IMR-90 (cell line): Measurements from ENCODE around the gene G3BP1. TPM values are rescaled to one million over a fixed set of nuclear protein-coding genes. Genes with fewer than 3 reads are reported as not detected.

Experiments
- ATAC-seq: fragments of 200-7000 bp; cut with Tn5 transposase; 2 replicates; pipeline ENCODE4 v1.9.1; 2020; ENCODE audit warnings: low read depth, mild to moderate bottlenecking, moderate library complexity
- BruUV-seq: library from RNA; stranded (reverse); fragments of 400-500 nt; replicated peaks from 2 replicates; lab custom pipeline; 2021; lab: Mats Ljungman, UMichigan
- CTCF ChIA-PET: fragments of 300-600 bp; formaldehyde crosslinking; extraction: SDS; loops from one replicate; lab custom pipeline; 2021; ENCODE audit warnings: antibody characterized with exemption; lab: Yijun Ruan, JAX
- POLR2A ChIA-PET: fragments of 300-600 bp; sonication (Branson Sonifier 250); formaldehyde crosslinking; loops from one replicate; lab custom pipeline; 2022; ENCODE audit warnings: antibody characterized with exemption; ENCODE audit not compliant: unreplicated experiment; lab: Charles Lee
- DNase-seq: peaks from one replicate; pipeline ENCODE4 v3.0.0; 2013
- H2AFZ ChIP-seq: replicated peaks from 2 replicates; pipeline ENCODE3; 2013; ENCODE audit warnings: low read length, mild to moderate bottlenecking; ENCODE audit not compliant: poor library complexity
- H2AK5ac ChIP-seq: 2 replicates; pipeline ENCODE4 v1.6.1; 2013; ENCODE audit warnings: low read depth, low read length, inconsistent platforms
- H2AK9ac ChIP-seq: replicated peaks from 2 replicates; pipeline ENCODE3; 2013; ENCODE audit warnings: mild to moderate bottlenecking, low read depth, low read length, moderate library complexity; ENCODE audit not compliant: poor library complexity
- H2BK120ac ChIP-seq: 2 replicates; pipeline ENCODE4 v1.6.1; 2013; ENCODE audit warnings: low read depth, low read length, inconsistent platforms
- H2BK15ac ChIP-seq: 3 replicates; pipeline ENCODE4 v1.6.1; 2013; ENCODE audit warnings: low read depth, low read length, inconsistent platforms
- H2BK20ac ChIP-seq: 2 replicates; pipeline ENCODE4 v1.6.1; 2013; ENCODE audit warnings: low read depth, mild to moderate bottlenecking, inconsistent platforms, low read length, moderate library complexity
- H2BK5ac ChIP-seq: 2 replicates; pipeline ENCODE4 v1.6.1; 2013; ENCODE audit warnings: mild to moderate bottlenecking, low read depth, low read length, inconsistent platforms; ENCODE audit not compliant: poor library complexity, severe bottlenecking
- H3K14ac ChIP-seq: replicated peaks from 2 replicates; pipeline ENCODE4 v1.6.1; 2013; ENCODE audit warnings: low read depth, low read length, inconsistent platforms
- H3K18ac ChIP-seq: 2 replicates; pipeline ENCODE4 v1.6.1; 2013; ENCODE audit warnings: low read depth, low read length, control low read depth
- H3K23ac ChIP-seq: 2 replicates; pipeline ENCODE4 v1.6.1; 2013; ENCODE audit warnings: low read depth, low read length, inconsistent platforms
- H3K27ac ChIP-seq: 2 replicates; pipeline ENCODE4 v1.5.1; 2013; ENCODE audit warnings: mild to moderate bottlenecking, control low read depth, low read length; ENCODE audit not compliant: insufficient read depth
- H3K27me3 ChIP-seq: 2 replicates; pipeline ENCODE4 v1.6.1; 2013; ENCODE audit warnings: low read length; ENCODE audit not compliant: control insufficient read depth, insufficient read depth
- H3K36me3 ChIP-seq: 2 replicates; pipeline ENCODE4 v1.6.1; 2013; ENCODE audit warnings: low read length, mixed read lengths; ENCODE audit not compliant: control insufficient read depth, insufficient read depth
- H3K4ac ChIP-seq: 2 replicates; pipeline ENCODE4 v1.6.1; 2013; ENCODE audit warnings: low read depth, low read length, inconsistent platforms
- H3K4me1 ChIP-seq: 2 replicates; pipeline ENCODE4 v1.6.1; 2013; ENCODE audit warnings: low read length, mixed read lengths; ENCODE audit not compliant: control insufficient read depth, insufficient read depth
- H3K4me2 ChIP-seq: 2 replicates; pipeline ENCODE4 v1.6.1; 2013; ENCODE audit warnings: low read depth, mild to moderate bottlenecking, control low read depth, low read length, moderate library complexity
- H3K4me3 ChIP-seq: 2 replicates; pipeline ENCODE4 v1.5.1; 2013; ENCODE audit warnings: low read depth, mild to moderate bottlenecking, control low read depth, low read length, moderate library complexity; ENCODE audit not compliant: insufficient read depth
- H3K56ac ChIP-seq: 2 replicates; pipeline ENCODE4 v1.6.1; 2013; ENCODE audit warnings: low read length, inconsistent platforms; ENCODE audit not compliant: insufficient read depth; ENCODE audit errors: extremely low read depth
- H3K79me1 ChIP-seq, 2 experiments: 2 replicates each; pipeline ENCODE4 v1.6.1; 2013; ENCODE audit warnings: low read length in 2 of 2, inconsistent platforms in 1 of 2, low read depth in 1 of 2
- H3K9ac ChIP-seq: 2 replicates; pipeline ENCODE4 v1.6.1; 2013; ENCODE audit warnings: low read depth, low read length, control low read depth
- H3K9me1 ChIP-seq: 2 replicates; pipeline ENCODE4 v1.6.1; 2013; ENCODE audit warnings: low read length, inconsistent platforms; ENCODE audit not compliant: insufficient read depth
- H3K9me3 ChIP-seq: 2 replicates; pipeline ENCODE4 v1.6.1; 2013; ENCODE audit warnings: low read length; ENCODE audit not compliant: control insufficient read depth, insufficient read depth
- H4K20me1 ChIP-seq: 2 replicates; pipeline ENCODE4 v1.6.1; 2013; ENCODE audit warnings: low read length, inconsistent platforms; ENCODE audit not compliant: insufficient read depth
- H4K5ac ChIP-seq: 2 replicates; pipeline ENCODE4 v1.6.1; 2013; ENCODE audit warnings: mild to moderate bottlenecking, low read depth, low read length, control low read depth
- H4K8ac ChIP-seq, 2 experiments: 2 replicates each; pipeline ENCODE4 v1.6.1; 2013; ENCODE audit warnings: low read depth in 2 of 2, low read length in 2 of 2, control low read depth in 1 of 2, inconsistent platforms in 1 of 2
- H4K91ac ChIP-seq: 2 replicates; pipeline ENCODE4 v1.6.1; 2013; ENCODE audit warnings: low read depth, low read length, inconsistent platforms; ENCODE audit not compliant: insufficient read depth
- BHLHE40 ChIP-seq: fragments of 150-350 bp; IDR thresholded peaks from 2 replicates; pipeline ENCODE4 v1.6.1; 2016; ENCODE audit warnings: mild to moderate bottlenecking, low read depth, low read length
- CEBPB ChIP-seq: IDR thresholded peaks from 2 replicates; pipeline ENCODE4 v1.6.1; 2012; ENCODE audit warnings: low read depth, low read length, improper control_type of control experiment
- CHD1 ChIP-seq: IDR thresholded peaks from 2 replicates; pipeline ENCODE4 v1.6.1; 2012; ENCODE audit warnings: low read depth, low read length, improper control_type of control experiment
- ELK1 ChIP-seq: fragments of 150-350 bp; IDR thresholded peaks from 2 replicates; pipeline ENCODE4 v1.6.1; 2016; ENCODE audit warnings: low read depth, mild to moderate bottlenecking, low read length, moderate library complexity, borderline replicate concordance
- FOS ChIP-seq: fragments of 150-350 bp; IDR thresholded peaks from 2 replicates; pipeline ENCODE4 v1.6.1; 2016; ENCODE audit warnings: low read depth, low read length
- MAFK ChIP-seq: IDR thresholded peaks from 2 replicates; pipeline ENCODE4 v1.6.1; 2012; ENCODE audit warnings: low read depth, low read length, improper control_type of control experiment
- MXI1 ChIP-seq: IDR thresholded peaks from 2 replicates; pipeline ENCODE4 v1.6.1; 2012; ENCODE audit warnings: low read depth, mild to moderate bottlenecking, low read length, moderate library complexity, borderline replicate concordance
- NFE2L2 ChIP-seq: fragments of 150-350 bp; IDR thresholded peaks from 2 replicates; pipeline ENCODE4 v1.6.1; 2016; ENCODE audit warnings: low read depth, mild to moderate bottlenecking, low read length
- POLR2A ChIP-seq: IDR thresholded peaks from 2 replicates; pipeline ENCODE4 v1.6.1; 2012; ENCODE audit warnings: mild to moderate bottlenecking, low read depth, low read length
- SMC3 ChIP-seq: fragments of 150-350 bp; IDR thresholded peaks from 2 replicates; pipeline ENCODE4 v1.6.1; 2016; ENCODE audit warnings: low read depth, mild to moderate bottlenecking, antibody characterized with exemption, low read length, moderate library complexity
- USF2 ChIP-seq: fragments of 150-350 bp; IDR thresholded peaks from 2 replicates; pipeline ENCODE4 v1.6.1; 2017; ENCODE audit warnings: mild to moderate bottlenecking, antibody characterized with exemption, low read length, low read depth
- WGBS, 2 experiments: methylation state at CpG; one replicate each; pipeline versions ENCODE4 v1.1.5 to v1.1.7; 2013; ENCODE audit warnings: missing lambda C conversion rate in 2 of 2; ENCODE audit not compliant: insufficient read length in 1 of 2; ENCODE audit errors: extremely low coverage in 2 of 2; 5-methylcytosine and 5-hydroxymethylcytosine counted together
- dilution Hi-C: fragments of 300-500 bp; cut with HindIII; formaldehyde crosslinking; loops from one replicate; pipeline ENCODE4 v1.14.3; 2018; ENCODE audit warnings: low sequenced_read_pairs; ENCODE audit not compliant: unreplicated experiment
- in situ Hi-C: fragments of 300-500 bp; cut with MboI; formaldehyde crosslinking; loops from 3 replicates; pipeline ENCODE4 v1.14.3; 2019; ENCODE audit warnings: low sequenced_read_pairs, inconsistent platforms, mixed read lengths
- intact Hi-C: fragments of 100-400 bp; cut with micrococcal nuclease; formaldehyde crosslinking; loops from 2 replicates; pipeline ENCODE4 v1.10.0; 2022
- polyA plus RNA-seq, 3 experiments: library from polyadenylated mRNA; depleted of rRNA; stranded (reverse); fragments of >200 nt; gene quantifications; 2 replicates each; pipeline ENCODE4 v1.2.3, GENCODE V29; 2012; ENCODE audit warnings: low replicate concordance in 1 of 3
- total RNA-seq: library from RNA; depleted of rRNA; stranded (reverse); fragments of >200 nt; gene quantifications from 2 replicates; pipeline ENCODE4 v1.2.3, GENCODE V29; 2012

The G3BP1 gene
- total and polyA plus RNA-seq, 2 of the 4 experiments (the other 2 are of a cell fraction), result 40.2 to 482 TPM

GRCh38 chr5:151820271-151820670 lies 48.5 kb downstream of the G3BP1 start:
- Histone ChIP-seq H3K27me3 (no peaks in the 10 kb centered on the region), H3K4me1 (no peaks in the 10 kb centered on the region), H4K5ac (no peak overlapping the region), H3K4ac (no peak overlapping the region), H3K9me1 (no peaks in the 10 kb centered on the region; the same call in 1 of the 2 replicates), H4K20me1 (no peaks in the 10 kb centered on the region), H3K23ac (no peak overlapping the region), H3K79me1 (peaks cover 0 to 3% of the 10 kb centered on the region in 2 experiments; a peak in 2 of 4 replicates), H2AFZ (no peak overlapping the region), H3K18ac (no peak overlapping the region), H4K8ac (no peak overlapping the region), H4K91ac (no peak overlapping the region), H2AK5ac (no peak overlapping the region), H2BK15ac (no peak overlapping the region), H3K14ac (no peak overlapping the region), H2BK120ac (no peak overlapping the region), H3K56ac (no peak overlapping the region), H2BK5ac (no peak overlapping the region), H3K36me3 (0 out of 2 replicates have a peak, but pooled peaks cover 4% of the 10 kb centered on the region), H2AK9ac (no peak overlapping the region), H3K9ac (no peak overlapping the region), H3K4me2 (no peak overlapping the region), H2BK20ac (no peak overlapping the region), H3K27ac (no peak overlapping the region), H3K9me3 (no peaks in the 10 kb centered on the region), H3K4me3 (no peak overlapping the region)
- intact Hi-C loops (no loop called here), in situ Hi-C loops (no loop called here), dilution Hi-C loops (no loop called here)
- no CpG with 5 or more reads among the region's 3 CpGs for WGBS, 2 experiments
- POLR2A ChIA-PET, result interaction anchor here (0.5 kb wide), 1 partner anchor 9 kb away, joined by 3 read pairs; no protein-coding TSS in a partner anchor
- TF ChIP-seq MXI1 (no peak), BHLHE40 (no peak), POLR2A (no peak), CEBPB (no peak), NFE2L2 (no peak), CHD1 (no peak), ELK1 (no peak), SMC3 (no peak), MAFK (no peak), FOS (no peak), USF2 (no peak)
- DNase-seq, result no peak
- no peak for ATAC-seq
- CTCF ChIA-PET, result no interaction called here
- no TSS peak for BruUV-seq
